ENCODE data around the gene POU3F4. TPM values are rescaled to one million over a fixed set of nuclear protein-coding genes. Genes with fewer than 3 reads are reported as not detected.
A peak's percentile ranks its signal among the peaks of the same experiment; 100 is the strongest.

POU3F4 gene
- not detected in 2 replicates for total RNA-seq (2014; rRNA removed; shearing (Covaris generic); ENCODE audit: low replicate concordance)

DNA sequence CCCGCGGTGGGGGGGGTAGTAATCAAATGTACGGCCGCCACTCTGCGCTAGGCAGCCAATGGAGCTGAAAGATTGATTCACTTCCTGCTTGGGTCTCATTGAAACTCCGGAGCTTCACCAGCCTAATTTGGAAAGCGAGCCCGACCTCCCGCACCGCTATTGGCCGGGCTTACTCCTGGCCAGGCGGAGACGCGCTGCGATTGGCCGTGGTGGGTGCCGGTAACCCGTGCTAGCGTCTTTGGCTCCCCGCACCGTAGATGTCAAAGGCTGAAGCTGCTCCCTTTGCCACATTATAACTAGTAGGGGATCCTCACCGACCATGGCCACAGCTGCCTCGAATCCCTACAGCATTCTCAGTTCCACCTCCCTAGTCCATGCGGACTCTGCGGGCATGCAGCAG lies at the start of gene POU3F4:
POU3F4 (plus strand) TSS at position 285 of the 400 bp plus-strand sequence; CDS start at position 320, 35 bp downstream.
- DNase-seq (ENCODE audit: low read depth), result no peak
- in situ Hi-C loops (cut with HindIII; ENCODE audit: low pct_unique_long_range_greater_than_20kb, low sequenced_read_pairs), result no loop called here

DNA sequence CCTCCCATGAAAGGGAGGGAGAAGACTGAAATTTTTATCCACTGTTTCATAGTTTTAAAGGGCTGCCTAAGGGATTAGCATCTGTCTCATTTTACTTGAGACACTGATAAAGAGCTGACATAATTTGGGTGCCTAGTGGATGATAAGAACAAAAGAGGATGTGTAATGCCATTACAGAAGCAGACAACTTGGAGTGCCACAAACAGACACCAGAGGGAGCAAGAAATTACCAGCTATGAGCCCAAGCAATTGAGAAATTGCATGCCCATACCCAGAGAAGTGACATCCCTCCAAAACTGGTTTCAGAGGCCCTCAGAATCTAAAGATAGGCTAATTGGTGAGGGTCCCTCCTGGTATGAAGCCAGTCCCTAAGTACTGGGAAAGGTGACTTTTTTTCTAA lies 38.5 kb upstream of the POU3F4 start:
- DNase-seq (ENCODE audit: low read depth), result peak; percentile 4
- in situ Hi-C loops (cut with HindIII; ENCODE audit: low pct_unique_long_range_greater_than_20kb, low sequenced_read_pairs), result no loop called here

DNA sequence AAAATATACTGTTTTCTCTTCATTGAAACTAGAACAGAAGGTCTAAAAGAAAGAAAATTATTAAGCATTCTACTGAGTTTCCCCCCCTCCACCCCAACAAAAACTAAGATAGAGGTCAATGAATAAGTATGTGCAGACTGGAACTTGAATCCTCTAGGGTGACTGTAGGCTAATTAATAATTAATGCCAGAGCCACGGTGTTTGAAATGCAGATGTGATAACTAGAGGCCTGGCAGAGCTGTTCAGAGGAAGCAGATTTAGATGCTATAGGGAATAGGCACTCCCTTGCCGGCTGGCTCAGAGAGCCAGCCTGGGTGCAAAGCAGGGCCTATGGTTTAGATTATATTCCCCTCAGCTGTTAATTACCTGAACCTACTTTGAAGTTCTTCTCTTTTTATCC lies 12.2 kb upstream of the POU3F4 start:
- in situ Hi-C loops (cut with HindIII; ENCODE audit: low pct_unique_long_range_greater_than_20kb, low sequenced_read_pairs), result no loop called here
- no peak for DNase-seq (ENCODE audit: low read depth)

DNA sequence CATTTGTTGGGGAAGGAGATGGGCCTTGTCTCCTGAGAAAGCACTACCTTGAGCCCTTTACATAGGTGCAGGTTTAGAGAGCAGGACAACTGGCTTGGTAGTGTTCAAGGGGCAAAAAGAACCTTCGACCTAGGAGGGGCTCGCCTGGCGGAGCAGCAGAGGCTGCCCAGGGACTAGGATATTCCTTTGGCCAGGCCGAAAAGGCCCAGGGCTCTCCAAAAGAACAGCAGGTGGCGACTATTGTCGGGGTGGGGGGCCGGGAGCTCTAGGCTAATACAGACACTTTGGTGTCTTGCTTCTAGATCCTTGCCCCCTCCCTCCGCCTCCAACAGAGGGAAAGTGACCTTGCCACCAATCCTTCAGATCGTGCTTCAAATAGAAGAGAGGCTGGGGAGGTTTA lies 7.1 kb upstream of the POU3F4 start:
- DNase-seq (ENCODE audit: low read depth), result no peak
- in situ Hi-C loops (cut with HindIII; ENCODE audit: low pct_unique_long_range_greater_than_20kb, low sequenced_read_pairs), result no loop called here

DNA sequence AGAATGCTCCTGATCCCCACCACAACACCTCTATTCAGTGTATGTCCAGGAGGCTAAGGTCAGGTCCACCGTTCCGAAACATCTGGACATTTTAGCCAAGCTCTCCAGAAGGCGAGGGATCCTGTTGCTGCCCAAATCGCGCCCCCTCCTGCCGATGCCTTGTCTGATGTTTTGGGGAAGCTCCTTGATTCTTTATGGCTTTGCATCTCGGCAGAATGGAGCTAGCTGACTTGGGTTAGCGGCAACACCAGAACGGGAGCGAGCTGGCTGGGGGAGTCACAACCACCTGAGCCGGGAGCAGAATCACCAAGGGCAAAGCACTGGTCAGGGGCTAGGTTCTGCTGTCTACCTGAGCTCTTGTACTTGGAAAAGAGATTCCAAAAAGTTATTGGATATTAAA lies 6.6 kb upstream of the POU3F4 start:
- DNase-seq (ENCODE audit: low read depth), result no peak
- in situ Hi-C loops (cut with HindIII; ENCODE audit: low pct_unique_long_range_greater_than_20kb, low sequenced_read_pairs), result no loop called here

DNA sequence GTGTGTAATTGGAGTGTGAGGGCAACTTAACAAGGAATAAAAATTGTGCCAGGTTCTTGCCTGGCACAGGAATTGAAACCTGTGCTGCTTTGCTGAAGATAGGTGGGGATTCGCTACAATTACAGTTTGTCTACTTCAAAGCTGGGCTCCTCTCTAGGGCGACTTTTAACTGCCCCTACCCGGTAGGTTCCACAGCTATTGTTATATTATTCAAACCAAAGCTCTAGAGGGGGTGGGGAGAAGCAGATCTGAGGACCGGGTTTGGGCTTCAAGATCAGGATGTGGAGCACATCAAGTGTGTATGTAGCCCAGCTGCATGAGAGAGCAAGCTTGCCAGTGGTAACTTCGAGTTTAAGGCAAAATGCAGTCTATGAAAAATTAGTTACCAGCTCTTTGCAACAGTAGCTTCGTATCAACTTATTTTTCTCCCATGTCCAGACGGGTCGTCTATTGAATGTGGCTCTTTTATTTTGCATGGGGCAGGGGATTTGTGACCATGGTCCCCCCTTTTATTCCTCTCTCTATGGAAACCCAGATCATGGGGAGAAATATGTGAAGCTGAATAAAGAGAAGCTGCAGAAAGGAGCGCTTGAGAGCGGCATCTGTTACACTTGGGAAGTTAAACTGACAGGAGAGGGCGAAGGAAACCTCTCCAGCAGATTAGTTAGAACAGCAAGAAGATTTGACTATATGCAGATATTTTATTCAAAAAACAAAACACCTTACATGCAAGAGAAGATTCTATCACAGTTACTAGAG lies 3.2 kb upstream of the POU3F4 start:
- no peak for DNase-seq (ENCODE audit: low read depth)
- in situ Hi-C loops (cut with HindIII; ENCODE audit: low pct_unique_long_range_greater_than_20kb, low sequenced_read_pairs), result no loop called here

DNA sequence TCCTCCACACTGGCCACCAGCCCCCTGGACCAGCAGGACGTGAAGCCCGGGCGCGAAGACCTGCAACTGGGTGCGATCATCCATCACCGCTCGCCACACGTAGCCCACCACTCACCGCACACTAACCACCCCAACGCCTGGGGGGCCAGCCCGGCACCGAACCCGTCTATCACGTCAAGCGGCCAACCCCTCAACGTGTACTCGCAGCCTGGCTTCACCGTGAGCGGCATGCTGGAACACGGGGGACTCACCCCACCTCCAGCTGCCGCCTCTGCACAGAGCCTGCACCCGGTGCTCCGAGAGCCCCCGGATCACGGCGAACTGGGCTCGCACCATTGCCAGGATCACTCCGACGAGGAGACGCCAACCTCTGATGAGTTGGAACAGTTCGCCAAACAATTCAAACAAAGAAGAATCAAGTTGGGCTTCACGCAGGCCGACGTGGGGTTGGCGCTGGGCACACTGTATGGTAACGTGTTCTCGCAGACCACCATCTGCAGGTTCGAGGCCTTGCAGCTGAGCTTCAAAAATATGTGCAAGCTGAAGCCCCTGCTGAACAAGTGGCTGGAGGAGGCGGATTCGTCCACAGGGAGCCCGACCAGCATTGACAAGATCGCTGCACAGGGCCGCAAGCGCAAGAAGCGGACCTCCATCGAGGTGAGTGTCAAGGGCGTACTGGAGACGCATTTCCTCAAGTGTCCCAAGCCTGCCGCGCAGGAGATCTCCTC lies 600 bp downstream of the POU3F4 start:
- no peak for DNase-seq (ENCODE audit: low read depth)
- in situ Hi-C loops (cut with HindIII; ENCODE audit: low pct_unique_long_range_greater_than_20kb, low sequenced_read_pairs), result no loop called here

DNA sequence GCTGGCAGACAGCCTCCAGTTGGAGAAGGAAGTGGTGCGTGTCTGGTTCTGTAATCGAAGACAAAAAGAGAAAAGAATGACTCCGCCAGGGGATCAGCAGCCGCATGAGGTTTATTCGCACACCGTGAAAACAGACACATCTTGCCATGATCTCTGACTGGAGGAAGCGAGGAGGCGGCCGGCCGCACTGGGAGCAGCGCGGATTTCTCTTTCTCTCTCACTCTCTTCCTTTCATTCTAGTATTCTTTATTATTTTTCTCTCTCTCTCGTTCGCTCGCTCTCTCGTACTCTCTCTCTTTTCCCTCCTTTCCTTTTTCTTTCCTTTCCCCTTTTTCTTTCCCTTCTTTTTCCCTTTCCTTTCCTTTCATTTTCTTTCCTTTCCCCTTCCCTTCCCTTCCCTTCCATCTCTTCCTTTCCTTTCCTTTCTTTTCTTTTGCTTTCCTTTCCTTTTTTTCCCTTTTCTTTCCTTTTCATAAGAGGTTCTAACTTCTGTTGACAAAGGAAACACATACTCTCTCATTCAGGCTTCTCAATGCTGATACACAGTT lies 1.2 kb downstream of the POU3F4 start:
- DNase-seq (ENCODE audit: low read depth), result no peak
- in situ Hi-C loops (cut with HindIII; ENCODE audit: low pct_unique_long_range_greater_than_20kb, low sequenced_read_pairs), result no loop called here

DNA sequence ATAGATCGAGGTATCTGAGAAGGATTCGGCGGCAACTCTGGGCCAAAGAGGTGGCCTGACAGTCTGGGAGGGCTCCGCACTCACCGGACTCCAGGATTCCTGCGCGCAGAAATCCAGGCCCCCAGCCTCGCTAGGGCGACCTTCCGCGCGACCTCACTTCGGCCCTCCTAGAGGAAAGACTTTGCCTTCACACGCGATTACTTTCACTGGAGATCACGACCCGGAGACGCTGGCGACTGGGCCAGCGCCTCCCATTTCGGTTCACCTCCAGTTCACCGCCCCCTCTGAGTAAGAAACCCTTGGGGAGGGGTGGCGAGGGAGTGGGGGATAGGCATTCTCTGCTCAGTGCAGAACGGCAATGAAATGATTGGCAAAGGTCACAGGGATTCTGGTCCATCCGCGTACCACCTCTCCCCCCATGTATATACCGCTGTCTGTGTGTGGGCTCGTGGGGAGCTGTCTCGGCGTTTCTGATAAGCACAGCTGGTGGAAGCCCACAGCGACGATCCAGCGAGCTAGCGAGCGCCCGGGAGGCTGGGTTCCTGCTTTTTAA lies 2.5 kb downstream of the POU3F4 start:
- DNase-seq (ENCODE audit: low read depth), result no peak
- in situ Hi-C loops (cut with HindIII; ENCODE audit: low pct_unique_long_range_greater_than_20kb, low sequenced_read_pairs), result no loop called here

DNA sequence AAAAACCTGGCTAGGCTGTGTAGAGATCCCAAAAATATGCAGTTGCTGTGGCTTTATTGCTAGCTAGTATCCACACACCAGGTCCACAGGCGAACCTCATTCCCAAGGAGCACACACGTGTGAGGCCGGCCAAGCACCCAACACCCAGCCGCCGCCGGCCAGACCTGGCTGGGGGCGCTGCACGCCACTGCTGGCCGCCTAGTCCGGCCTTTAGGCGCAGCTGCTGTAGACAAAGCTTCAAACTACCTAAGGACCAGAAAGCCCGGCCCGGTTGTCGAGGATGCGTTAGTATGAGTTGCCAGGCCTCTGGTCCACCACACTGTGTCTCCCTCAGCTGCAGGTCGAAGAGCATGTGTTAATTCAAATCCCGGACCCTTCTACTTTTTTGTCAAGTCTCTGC lies 3.1 kb downstream of the POU3F4 start:
- in situ Hi-C loops (cut with HindIII; ENCODE audit: low pct_unique_long_range_greater_than_20kb, low sequenced_read_pairs), result no loop called here
- no peak for DNase-seq (ENCODE audit: low read depth)

DNA sequence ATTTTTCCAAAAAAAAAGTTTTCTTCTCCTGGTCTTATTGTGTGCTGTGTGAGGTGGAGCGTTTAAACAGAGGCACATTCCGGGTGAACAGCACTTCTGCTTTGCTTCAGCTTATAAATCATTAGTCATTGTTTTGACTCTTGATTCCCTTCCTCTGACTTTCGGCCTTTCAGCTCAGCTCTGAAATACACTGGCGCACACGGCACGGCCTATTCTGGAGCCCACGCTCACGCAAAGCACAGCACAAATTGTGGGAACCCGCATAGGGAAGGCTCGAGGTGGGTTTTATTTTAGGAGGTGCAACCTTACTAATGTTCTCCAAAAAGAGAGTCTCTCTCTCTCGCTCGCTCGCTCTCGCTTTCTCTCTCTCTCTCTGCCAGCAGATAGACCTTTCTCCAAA lies 4.0 kb downstream of the POU3F4 start:
- DNase-seq (ENCODE audit: low read depth), result no peak
- in situ Hi-C loops (cut with HindIII; ENCODE audit: low pct_unique_long_range_greater_than_20kb, low sequenced_read_pairs), result no loop called here

DNA sequence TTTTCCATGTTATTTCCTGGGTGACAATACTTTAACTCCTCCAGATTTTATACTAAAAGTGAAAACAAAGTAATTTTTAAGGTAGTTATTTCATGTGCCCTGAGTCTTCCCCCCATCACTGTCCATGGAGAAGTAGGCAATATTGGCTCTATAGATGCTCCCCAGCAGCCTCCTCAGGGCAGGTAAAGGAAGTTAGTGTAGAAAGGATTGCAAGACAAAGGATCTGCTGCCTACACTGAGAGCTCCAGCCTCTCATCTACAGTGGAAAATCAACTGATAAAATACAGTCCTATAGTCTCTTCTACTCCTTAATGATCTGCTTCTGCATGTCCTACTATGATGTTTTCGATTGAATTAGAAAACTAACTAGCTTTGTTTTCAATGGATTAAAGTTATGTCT lies 8.5 kb downstream of the POU3F4 start:
- no peak for DNase-seq (ENCODE audit: low read depth)
- in situ Hi-C loops (cut with HindIII; ENCODE audit: low pct_unique_long_range_greater_than_20kb, low sequenced_read_pairs), result no loop called here

DNA sequence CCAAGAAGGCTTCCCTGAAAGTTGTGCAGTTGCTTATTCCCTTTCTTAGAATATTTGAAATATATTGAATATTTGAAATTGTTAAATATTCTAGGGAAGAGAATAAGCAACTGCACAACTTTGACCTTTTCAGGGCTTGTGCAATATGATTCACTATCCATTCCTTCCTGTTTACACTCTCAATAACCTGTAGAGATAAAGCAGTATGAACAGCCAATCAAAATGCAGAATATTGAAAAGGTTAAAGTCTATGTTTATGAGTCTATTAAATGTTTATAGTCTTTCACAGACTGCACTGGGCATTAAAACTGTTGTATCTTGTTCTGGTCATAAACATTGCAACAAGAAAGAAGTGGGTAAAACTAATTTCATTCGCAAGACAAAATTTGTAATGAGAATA lies 13.8 kb downstream of the POU3F4 start:
- in situ Hi-C loops (cut with HindIII; ENCODE audit: low pct_unique_long_range_greater_than_20kb, low sequenced_read_pairs), result no loop called here
- DNase-seq (ENCODE audit: low read depth), result no peak

DNA sequence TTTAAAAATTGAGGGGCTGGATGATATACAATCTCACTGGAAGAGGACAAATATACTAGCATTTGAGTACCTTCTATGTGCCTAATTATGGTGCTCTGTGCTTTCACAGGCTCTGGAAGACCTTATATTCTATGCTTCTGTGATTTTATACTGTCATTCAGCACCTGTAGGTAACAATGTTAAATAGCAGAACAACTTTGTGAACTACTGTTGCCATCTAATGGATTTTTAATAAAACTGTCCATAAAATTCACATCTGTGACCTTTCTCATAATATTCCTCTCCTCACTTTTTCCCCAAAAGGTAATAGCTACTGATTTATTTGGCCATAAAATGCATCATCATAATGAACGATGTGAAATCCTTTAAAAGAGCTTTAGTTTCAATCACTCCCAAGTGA lies 21.9 kb downstream of the POU3F4 start:
- in situ Hi-C loops (cut with HindIII; ENCODE audit: low pct_unique_long_range_greater_than_20kb, low sequenced_read_pairs), result no loop called here

DNA sequence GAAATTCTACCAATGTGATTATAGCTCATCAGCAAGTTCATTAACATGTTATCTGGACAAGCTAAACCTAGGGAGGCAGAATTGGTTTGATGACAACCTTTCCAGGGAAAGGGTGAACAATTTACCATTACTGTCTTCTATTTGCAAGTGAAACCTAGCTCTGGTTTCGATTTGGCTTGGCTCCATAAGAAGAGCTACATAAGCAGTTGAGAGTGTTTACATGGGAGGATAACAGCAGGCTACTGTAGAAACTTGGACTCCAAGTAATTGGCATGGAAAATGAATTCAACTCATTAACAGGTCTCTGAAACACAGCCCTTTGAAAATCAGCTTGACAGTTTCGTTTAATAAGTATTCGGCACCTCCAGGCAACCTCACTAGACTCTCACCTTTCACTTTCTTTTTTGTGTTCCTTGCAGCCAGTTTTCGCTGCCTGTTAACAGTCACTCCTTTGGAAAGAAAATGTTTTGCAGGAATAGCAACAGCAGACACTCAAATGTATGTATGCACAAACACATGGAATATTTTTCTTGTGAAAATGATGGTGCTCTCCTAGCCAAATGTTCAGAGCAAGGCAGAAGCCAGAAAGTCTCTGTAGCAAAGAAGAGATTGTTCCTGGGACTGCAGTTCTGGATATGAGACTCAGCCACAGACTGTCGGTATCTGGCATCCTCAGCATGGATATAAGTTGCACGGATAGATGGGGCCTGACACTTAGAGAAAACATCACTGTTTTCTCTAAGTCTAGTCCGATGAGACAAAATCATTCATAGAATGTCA lies 27.5 kb downstream of the POU3F4 start:
- DNase-seq (ENCODE audit: low read depth), result no peak
- in situ Hi-C loops (cut with HindIII; ENCODE audit: low pct_unique_long_range_greater_than_20kb, low sequenced_read_pairs), result no loop called here

More for the DNA sequence above, 21.9 kb downstream of the POU3F4 start:
- DNase-seq (ENCODE audit: low read depth), result no peak
